Adrenal gland (tissue), 12 donors: ENCODE results near the gene KCNK2. TPM values are rescaled to one million over a fixed set of nuclear protein-coding genes. Genes with fewer than 3 reads are reported as not detected.

Experiments
- DNase-seq, 7 donors: peaks; one replicate each; pipeline ENCODE4 v3.0.0-alpha.2; 2019 to 2020
- H3K27ac ChIP-seq, 5 donors: fragments of 200-600 bp; sonication (generic) in 4 of 5; 1 replicate in 3 of 5; 2 replicates in 2 of 5; pipeline versions ENCODE4 v1.5.1 to v1.8.0; 2016 to 2020; ENCODE audit warnings: mild to moderate bottlenecking in 1 of 5
- H3K27me3 ChIP-seq: fragments of 200-600 bp; 2 replicates; pipeline ENCODE4 v1.8.0; 2021
- H3K36me3 ChIP-seq, 2 donors: fragments of 200-600 bp; replicated peaks in 1 of 2; 1 replicate in 1 of 2; 2 replicates in 1 of 2; pipeline versions ENCODE4 v1.5.1 to v1.8.0; 2018 to 2022
- H3K4me1 ChIP-seq, 2 donors: fragments of 200-600 bp; replicated peaks in 1 of 2; 1 replicate in 1 of 2; 2 replicates in 1 of 2; pipeline versions ENCODE4 v1.5.1 to v1.8.0; 2018 to 2021
- H3K4me3 ChIP-seq, 4 donors: fragments of 200-600 bp; sonication (generic) in 3 of 4; one replicate each; pipeline ENCODE4 v1.5.1; 2016 to 2018
- H3K9me3 ChIP-seq, 3 donors: fragments of 200-600 bp; sonication (generic) in 1 of 3; replicated peaks in 1 of 3; 1 replicate in 2 of 3; 2 replicates in 1 of 3; pipeline versions ENCODE4 v1.5.1 to v1.8.0; 2016 to 2021
- CTCF ChIP-seq, 6 experiments: fragments of 450-650 bp in 4 of 6; fragments of 200-600 bp in 2 of 6; sonication (generic) in 1 of 6; IDR thresholded peaks; 1 replicate in 5 of 6; 2 replicates in 1 of 6; pipeline versions ENCODE4 v1.5.1 to v1.8.0; 2016 to 2021; ENCODE audit warnings: antibody characterized with exemption in 6 of 6, mild to moderate bottlenecking in 2 of 6, moderate library complexity in 1 of 6
- POLR2A ChIP-seq, 2 donors: fragments of 450-650 bp; IDR thresholded peaks; one replicate each; pipeline ENCODE4 v1.6.1; 2017; ENCODE audit warnings: antibody characterized with exemption in 2 of 2, mild to moderate bottlenecking in 2 of 2, moderate library complexity in 1 of 2
- WGBS, 4 donors: extraction: QIAGEN DNeasy Blood & Tissue Kit in 2 of 4; methylation state at CpG; one replicate each; pipeline versions ENCODE4 v1.1.5 to v1.1.7; 2013 to 2017; 5-methylcytosine and 5-hydroxymethylcytosine counted together
- intact Hi-C, 2 donors: fragments of 100-400 bp; cut with DNase I; formaldehyde crosslinking; loops; one replicate each; pipeline versions ENCODE4 v1.14.1 to v1.15.0; 2022 to 2023
- polyA plus RNA-seq, 3 donors: library from polyadenylated mRNA; stranded (reverse); fragments of 200-250 nt in 2 of 3; fragments of 350-450 nt in 1 of 3; fragmentation: Illumina TruSeq in 1 of 3; extraction: RNeasy Lipid Tissue Mini Kit (QIAGEN cat#74804) in 1 of 3; gene quantifications; one replicate each; pipeline ENCODE4 v1.2.3, GENCODE V29; 2013 to 2014
- total RNA-seq, 9 donors: library from RNA; depleted of rRNA in 4 of 9; stranded (reverse); fragments of >200 nt in 4 of 9; fragments of 120-200 nt in 1 of 9; fragmentation: NEBNext Ultra II Directional in 1 of 9; extraction: Animal tissue kit (Norgen Biotek cat#: 25700) in 1 of 9; gene quantifications; one replicate each; pipeline versions ENCODE4 v1.1.0 to v1.2.4, GENCODE V29; 2013 to 2023
- donor health status: healthy with polysubstance abuse.
- donor health status: Bipolar disorder and iron deficiency.
- donor health status: DM: yes; HTN: yes; CAD: no.
- donor health status: DM: no; HTN: no; CAD: no.
- donor health status: DM: no; HTN: no; CAD: no.
- donor health status: DM: yes; HTN: yes; CAD: no.

The KCNK2 gene
- total and polyA plus RNA-seq, 12 donors: 13.8 to 138 (median 82.9) TPM

GRCh38 chr1:215276582-215276981, 194.0 kb downstream of the KCNK2 start:
- Histone ChIP-seq H3K9me3 (no peaks in the 10 kb centered on the region), H3K36me3 (no peaks in the 10 kb centered on the region), H3K4me3 (no peak overlapping the region), H3K27me3 (no peaks in the 10 kb centered on the region), H3K27ac (no peak overlapping the region), H3K4me1 (no peaks in the 10 kb centered on the region)
- no peak for TF ChIP-seq POLR2A (IDR thresholded peaks at IDR 0.05)
- TF ChIP-seq CTCF (IDR thresholded peaks at IDR 0.05): no peak
- WGBS, 4 donors: 71 to 82% (median 78%) methylated on average over 1 of the region's 1 CpG
- intact Hi-C loops: no loop called here
- DNase-seq: no peak

- H3K27me3 ChIP-seq: no peaks in the 10 kb centered on the region
- intact Hi-C loops: no loop called here
- WGBS, 4 donors: 22 to 48% (median 37%) methylated on average over 2 of the region's 2 CpGs
- no peak overlapping the region for H3K4me3 ChIP-seq
- H3K36me3 ChIP-seq: no peaks in the 10 kb centered on the region
- H3K9me3 ChIP-seq: no peaks in the 10 kb centered on the region
- no peak for DNase-seq
- no peaks in the 10 kb centered on the region for H3K4me1 ChIP-seq
- TF ChIP-seq CTCF (IDR thresholded peaks at IDR 0.05) (no peak), POLR2A (IDR thresholded peaks at IDR 0.05) (no peak)
- no peak overlapping the region for H3K27ac ChIP-seq
Observed at GRCh38 chr1:215277532-215277931, 195.0 kb downstream of the KCNK2 start.

- no peak for TF ChIP-seq CTCF (IDR thresholded peaks at IDR 0.05)
- Histone ChIP-seq H3K9me3 (no peaks in the 10 kb centered on the region), H3K36me3 (no peaks in the 10 kb centered on the region), H3K4me1 (peaks cover 0 to 6% of the 10 kb centered on the region in 2 donors), H3K27me3 (no peaks in the 10 kb centered on the region), H3K27ac (no peak overlapping the region), H3K4me3 (no peak overlapping the region)
- intact Hi-C loops: no loop called here
- 67 to 80% (median 78%) methylated on average over 3 of the region's 3 CpGs for WGBS, 4 donors
- peak in 4 of 7 donors; percentile 5 to 60 (median 23) for DNase-seq
Observed at GRCh38 chr1:215279682-215280081, 197.1 kb downstream of the KCNK2 start.

- Histone ChIP-seq H3K36me3 (no peaks in the 10 kb centered on the region), H3K9me3 (peaks cover 0 to 10% (median 0%) of the 10 kb centered on the region in 3 donors), H3K27ac (no peak overlapping the region), H3K4me1 (peaks cover 0 to 10% of the 10 kb centered on the region in 2 donors), H3K27me3 (no peaks in the 10 kb centered on the region), H3K4me3 (no peak overlapping the region)
- DNase-seq: no peak
- TF ChIP-seq POLR2A (IDR thresholded peaks at IDR 0.05) (no peak), CTCF (IDR thresholded peaks at IDR 0.05) (no peak)
- intact Hi-C loops: no loop called here
- WGBS, 4 donors: 73 to 85% (median 82%) methylated on average over 3 of the region's 3 CpGs
Observed at GRCh38 chr1:215282557-215282956, 200.0 kb downstream of the KCNK2 start.
